PFSK-1 (cell line): Measurements from ENCODE around the gene ADCY7.

Experiments used
- FOXP2 ChIP-seq: optimal IDR thresholded peaks from 2 replicates; pipeline ENCODE3; 2011; ENCODE audit warnings: borderline replicate concordance, control low read depth, inconsistent platforms; ENCODE audit not compliant: insufficient read depth; ENCODE audit errors: extremely low read length, extremely low read depth
- POLR2AphosphoS5 ChIP-seq: IDR thresholded peaks from 2 replicates; pipeline ENCODE4 v1.6.1; 2012; ENCODE audit warnings: low read depth, mild to moderate bottlenecking, control low read depth, low read length, moderate library complexity
- SIN3A ChIP-seq: IDR thresholded peaks from 2 replicates; pipeline ENCODE4 v1.6.1; 2012; ENCODE audit warnings: mild to moderate bottlenecking, low read length, moderate library complexity, borderline replicate concordance; ENCODE audit not compliant: insufficient read depth
- TAF1 ChIP-seq: IDR thresholded peaks from 2 replicates; pipeline ENCODE4 v1.6.1; 2012; ENCODE audit warnings: low read length, control low read depth, borderline replicate concordance; ENCODE audit not compliant: insufficient read depth
- TF ChIP-seq, protein P1 (sequence below), 2 experiments: IDR thresholded peaks; 2 replicates each; pipeline versions ENCODE4 v1.6.1 to v1.8.0; 2011 to 2012; ENCODE audit warnings: low read depth in 2 of 2, low read length in 2 of 2, control low read depth in 1 of 2, inconsistent platforms in 1 of 2, mild to moderate bottlenecking in 1 of 2, moderate library complexity in 1 of 2; ENCODE audit not compliant: insufficient read depth in 1 of 2

ADCY7 gene

GRCh38 chr16:50340578-50340977 is 74.2 kb downstream of the ADCY7 start:
- TF ChIP-seq TAF1 (no peak), FOXP2 (no peak), SIN3A (no peak), POLR2AphosphoS5 (no peak)
- TF ChIP-seq, protein P1, sequence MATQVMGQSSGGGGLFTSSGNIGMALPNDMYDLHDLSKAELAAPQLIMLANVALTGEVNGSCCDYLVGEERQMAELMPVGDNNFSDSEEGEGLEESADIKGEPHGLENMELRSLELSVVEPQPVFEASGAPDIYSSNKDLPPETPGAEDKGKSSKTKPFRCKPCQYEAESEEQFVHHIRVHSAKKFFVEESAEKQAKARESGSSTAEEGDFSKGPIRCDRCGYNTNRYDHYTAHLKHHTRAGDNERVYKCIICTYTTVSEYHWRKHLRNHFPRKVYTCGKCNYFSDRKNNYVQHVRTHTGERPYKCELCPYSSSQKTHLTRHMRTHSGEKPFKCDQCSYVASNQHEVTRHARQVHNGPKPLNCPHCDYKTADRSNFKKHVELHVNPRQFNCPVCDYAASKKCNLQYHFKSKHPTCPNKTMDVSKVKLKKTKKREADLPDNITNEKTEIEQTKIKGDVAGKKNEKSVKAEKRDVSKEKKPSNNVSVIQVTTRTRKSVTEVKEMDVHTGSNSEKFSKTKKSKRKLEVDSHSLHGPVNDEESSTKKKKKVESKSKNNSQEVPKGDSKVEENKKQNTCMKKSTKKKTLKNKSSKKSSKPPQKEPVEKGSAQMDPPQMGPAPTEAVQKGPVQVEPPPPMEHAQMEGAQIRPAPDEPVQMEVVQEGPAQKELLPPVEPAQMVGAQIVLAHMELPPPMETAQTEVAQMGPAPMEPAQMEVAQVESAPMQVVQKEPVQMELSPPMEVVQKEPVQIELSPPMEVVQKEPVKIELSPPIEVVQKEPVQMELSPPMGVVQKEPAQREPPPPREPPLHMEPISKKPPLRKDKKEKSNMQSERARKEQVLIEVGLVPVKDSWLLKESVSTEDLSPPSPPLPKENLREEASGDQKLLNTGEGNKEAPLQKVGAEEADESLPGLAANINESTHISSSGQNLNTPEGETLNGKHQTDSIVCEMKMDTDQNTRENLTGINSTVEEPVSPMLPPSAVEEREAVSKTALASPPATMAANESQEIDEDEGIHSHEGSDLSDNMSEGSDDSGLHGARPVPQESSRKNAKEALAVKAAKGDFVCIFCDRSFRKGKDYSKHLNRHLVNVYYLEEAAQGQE (IDR thresholded peaks at IDR 0.05; ENCODE audit: insufficient read depth in 1 of 2, low read depth in 2 of 2, low read length in 2 of 2): no peak

DNA sequence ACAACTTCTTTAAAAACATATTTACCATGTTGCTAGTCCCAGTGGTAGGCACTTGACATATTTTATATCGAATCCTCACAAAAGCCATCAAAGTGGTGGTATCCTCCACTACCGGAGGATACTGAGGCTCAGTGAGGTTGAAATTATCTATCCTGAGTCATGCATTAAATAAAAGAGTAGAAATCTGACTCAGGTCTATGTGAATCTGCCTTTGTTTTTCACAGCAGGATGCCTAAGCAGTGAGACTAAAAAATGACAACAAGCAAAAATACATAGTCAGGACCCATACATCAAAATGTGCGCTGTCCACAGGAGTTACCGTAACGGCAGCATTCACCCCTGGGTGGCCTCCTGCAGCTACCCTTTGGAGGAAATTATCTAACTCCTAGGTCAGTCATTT is 84.8 kb downstream of the ADCY7 start:
- TF ChIP-seq TAF1 (no peak), POLR2AphosphoS5 (no peak), SIN3A (no peak), FOXP2 (no peak)
- TF ChIP-seq, protein P1 (IDR thresholded peaks at IDR 0.05; ENCODE audit: insufficient read depth in 1 of 2, low read depth in 2 of 2, low read length in 2 of 2): no peak

DNA sequence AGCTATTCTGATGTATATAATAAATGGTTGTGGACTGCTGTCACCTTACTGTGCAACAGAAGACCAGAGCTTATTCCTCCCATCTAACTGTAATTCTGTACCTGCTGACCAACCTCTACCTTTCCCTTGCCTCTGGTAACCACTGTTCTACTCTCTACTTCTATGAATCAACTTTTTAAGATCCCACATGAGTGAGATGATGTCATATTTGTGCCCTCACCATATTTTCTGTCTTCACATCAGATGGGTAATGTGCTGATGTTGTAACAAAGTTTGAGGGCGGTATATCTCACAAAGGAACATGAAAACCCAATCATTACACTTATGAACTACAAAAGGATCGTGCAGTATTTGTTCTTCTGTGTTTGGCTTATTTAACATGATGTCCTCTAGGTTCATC is 85.6 kb downstream of the ADCY7 start:
- TF ChIP-seq, protein P1 (IDR thresholded peaks at IDR 0.05; ENCODE audit: insufficient read depth in 1 of 2, low read depth in 2 of 2, low read length in 2 of 2): no peak
- TF ChIP-seq POLR2AphosphoS5 (no peak), TAF1 (no peak), SIN3A (no peak), FOXP2 (no peak)

- no peak for TF ChIP-seq TAF1
- TF ChIP-seq SIN3A: no peak
- TF ChIP-seq FOXP2: no peak
- TF ChIP-seq POLR2AphosphoS5: no peak
- TF ChIP-seq, protein P1 (IDR thresholded peaks at IDR 0.05; ENCODE audit: insufficient read depth in 1 of 2, low read depth in 2 of 2, low read length in 2 of 2): no peak
Observed at GRCh38 chr16:50354082-50354481, 87.7 kb downstream of the ADCY7 start.

DNA sequence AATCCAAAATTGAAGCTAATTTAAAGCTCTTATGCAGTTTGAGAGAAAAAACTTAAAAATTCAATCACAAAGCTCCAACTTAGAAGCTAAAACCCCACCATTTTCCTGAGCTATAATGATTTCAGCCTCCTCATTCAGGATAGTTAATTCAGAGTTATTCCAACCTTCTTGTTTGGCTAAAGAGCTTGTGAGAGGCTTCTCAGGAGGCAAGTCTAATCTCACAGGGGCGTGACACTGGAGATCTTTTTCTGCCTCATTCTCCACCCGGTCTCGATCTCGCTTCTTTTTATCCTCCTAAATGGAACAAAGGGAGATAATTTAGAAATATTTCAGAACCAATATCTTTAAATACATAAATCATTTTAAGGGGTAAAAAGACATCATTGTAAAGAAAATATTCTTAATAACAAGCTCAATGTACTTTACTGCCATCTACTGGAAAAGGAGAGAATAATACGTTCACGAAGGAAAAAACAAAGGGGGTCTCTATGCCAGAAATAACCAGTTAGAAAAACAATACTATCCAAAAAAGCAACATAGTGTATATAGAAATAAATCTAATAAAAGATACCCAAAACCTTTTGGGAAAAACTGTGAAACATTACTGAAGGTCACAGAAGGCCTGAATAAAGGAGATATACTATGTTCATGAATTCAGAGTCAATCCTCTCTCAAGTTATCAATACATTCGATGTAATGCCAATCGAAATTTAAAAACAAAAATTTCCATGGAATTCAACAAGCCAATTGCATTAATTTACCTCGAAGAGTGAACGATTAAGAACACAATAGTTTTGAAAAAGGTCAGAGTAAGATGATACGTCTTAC is 88.5 kb downstream of the ADCY7 start:
- TF ChIP-seq SIN3A (no peak), POLR2AphosphoS5 (no peak)
